H54 (cell line): ENCODE measurements around the gene VRK2.

Experiments
- DNase-seq: peaks from one replicate; pipeline ENCODE4 v3.0.0; 2011; ENCODE audit warnings: low spot score, mixed read lengths; ENCODE audit not compliant: insufficient read length
- FAIRE-seq: peaks from 3 replicates; lab custom pipeline; 2011; peaks lifted over from hg19 to GRCh38; lab: Jason Lieb, UNC
- POLR2A ChIP-seq: IDR thresholded peaks from 2 replicates; pipeline ENCODE4 v1.6.1; 2011; ENCODE audit warnings: low read depth, mild to moderate bottlenecking, low read length

The VRK2 gene

GRCh38 chr2:58046585-58047372 is at the start of gene VRK2:
Gene VRK2 (plus strand): TSS chr2:58046806. CDS start chr2:58048832, 2,026 bp downstream.
- FAIRE-seq (no peak), DNase-seq (no peak)
- no peak for TF ChIP-seq POLR2A

- no peak for TF ChIP-seq POLR2A
- no peak for DNase-seq
- no peak for FAIRE-seq
Observed at GRCh38 chr2:58006256-58006951, 40.2 kb upstream of the VRK2 start.

- no peak for TF ChIP-seq POLR2A
- DNase-seq: no peak
- FAIRE-seq: no peak
Observed at GRCh38 chr2:58006952-58007284, 39.7 kb upstream of the VRK2 start.

- DNase-seq: no peak
- FAIRE-seq: no peak
Observed at GRCh38 chr2:58010599-58010998, 36.0 kb upstream of the VRK2 start.

GRCh38 chr2:58019229-58019628 is 27.4 kb upstream of the VRK2 start:
- FAIRE-seq (no peak), DNase-seq (no peak)
- TF ChIP-seq POLR2A: no peak

More at GRCh38 chr2:58010599-58010998, 36.0 kb upstream of the VRK2 start:
- TF ChIP-seq POLR2A: no peak

GRCh38 chr2:58025150-58025933 is 21.3 kb upstream of the VRK2 start:
- TF ChIP-seq POLR2A: no peak
- DNase-seq (no peak), FAIRE-seq (no peak)

- TF ChIP-seq POLR2A: no peak
- no peak for FAIRE-seq
- no peak for DNase-seq
Observed at GRCh38 chr2:58027029-58027428, 19.6 kb upstream of the VRK2 start.

- FAIRE-seq (no peak), DNase-seq (no peak)
- no peak for TF ChIP-seq POLR2A
Observed at GRCh38 chr2:58030771-58031170, 15.8 kb upstream of the VRK2 start.

- FAIRE-seq (no peak), DNase-seq (no peak)
Observed at GRCh38 chr2:58032016-58032763, 14.4 kb upstream of the VRK2 start.

GRCh38 chr2:58032764-58033080 is 13.9 kb upstream of the VRK2 start:
- no peak for FAIRE-seq

More at GRCh38 chr2:58032016-58032763, 14.4 kb upstream of the VRK2 start:
- TF ChIP-seq POLR2A: no peak

GRCh38 chr2:58033530-58033929 is 13.1 kb upstream of the VRK2 start:
- DNase-seq (no peak), FAIRE-seq (no peak)
- TF ChIP-seq POLR2A: no peak

More at GRCh38 chr2:58032764-58033080, 13.9 kb upstream of the VRK2 start:
- DNase-seq: no peak
- TF ChIP-seq POLR2A: no peak

GRCh38 chr2:58035352-58035751 is 11.3 kb upstream of the VRK2 start:
- FAIRE-seq (no peak), DNase-seq (no peak)
- no peak for TF ChIP-seq POLR2A

- no peak for FAIRE-seq
- TF ChIP-seq POLR2A: no peak
Observed at GRCh38 chr2:58039170-58039611, 7.4 kb upstream of the VRK2 start.

GRCh38 chr2:58042486-58042970 is 4.1 kb upstream of the VRK2 start:
- FAIRE-seq (peak; percentile 87), DNase-seq (peak; percentile 19)
- TF ChIP-seq POLR2A: no peak

More at GRCh38 chr2:58039170-58039611, 7.4 kb upstream of the VRK2 start:
- no peak for DNase-seq
